ENCODE results near the gene NEURL1. TPM values are rescaled to one million over a fixed set of nuclear protein-coding genes. Genes with fewer than 3 reads are reported as not detected.

Gene NEURL1
- total RNA-seq, 1 donor = 6.7 TPM

DNA sequence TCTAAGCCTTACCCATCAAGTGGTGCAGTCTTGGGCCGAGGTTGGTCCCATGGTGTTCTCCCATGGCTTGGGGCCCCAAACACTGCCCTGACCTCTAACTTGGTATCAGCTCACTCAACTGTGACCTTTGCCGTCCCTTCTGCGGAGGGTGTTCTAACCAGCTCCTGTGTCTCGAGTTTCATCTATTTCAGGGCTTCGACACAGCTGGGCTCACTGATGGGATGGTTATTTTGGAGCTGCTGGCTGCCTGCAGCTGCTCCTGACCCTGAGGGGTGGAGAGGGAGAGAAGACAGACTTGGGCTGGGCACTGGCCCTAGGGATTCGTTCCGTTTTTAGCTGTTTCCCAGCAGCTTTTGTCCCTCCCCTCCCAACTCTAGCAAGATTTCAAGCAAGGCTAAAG is 86.9 kb downstream of the NEURL1 start:
- DNase-seq (ENCODE audit: low read depth in 2 of 3, low spot score in 2 of 3) = no peak

DNA sequence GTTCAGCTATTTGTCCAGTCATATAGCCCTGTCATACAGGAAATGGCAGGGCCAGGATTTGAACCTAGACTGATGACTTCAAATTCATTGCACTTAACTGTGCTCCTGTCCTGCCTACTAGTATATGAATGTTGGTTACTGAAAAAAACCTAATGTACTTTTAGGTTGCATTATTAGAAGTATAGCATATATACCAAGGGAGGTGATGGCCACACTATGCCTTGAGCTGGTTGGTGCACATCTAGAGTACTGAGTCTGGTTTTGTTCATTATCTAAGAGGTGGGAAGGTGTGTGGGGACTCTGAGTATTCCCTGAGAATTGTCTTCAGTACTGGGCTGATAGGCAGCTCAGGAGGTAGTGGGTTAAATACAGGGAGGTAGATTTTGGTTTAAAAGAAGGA is 88.0 kb downstream of the NEURL1 start:
- no peak for DNase-seq (ENCODE audit: low read depth in 2 of 3, low spot score in 2 of 3)

DNA sequence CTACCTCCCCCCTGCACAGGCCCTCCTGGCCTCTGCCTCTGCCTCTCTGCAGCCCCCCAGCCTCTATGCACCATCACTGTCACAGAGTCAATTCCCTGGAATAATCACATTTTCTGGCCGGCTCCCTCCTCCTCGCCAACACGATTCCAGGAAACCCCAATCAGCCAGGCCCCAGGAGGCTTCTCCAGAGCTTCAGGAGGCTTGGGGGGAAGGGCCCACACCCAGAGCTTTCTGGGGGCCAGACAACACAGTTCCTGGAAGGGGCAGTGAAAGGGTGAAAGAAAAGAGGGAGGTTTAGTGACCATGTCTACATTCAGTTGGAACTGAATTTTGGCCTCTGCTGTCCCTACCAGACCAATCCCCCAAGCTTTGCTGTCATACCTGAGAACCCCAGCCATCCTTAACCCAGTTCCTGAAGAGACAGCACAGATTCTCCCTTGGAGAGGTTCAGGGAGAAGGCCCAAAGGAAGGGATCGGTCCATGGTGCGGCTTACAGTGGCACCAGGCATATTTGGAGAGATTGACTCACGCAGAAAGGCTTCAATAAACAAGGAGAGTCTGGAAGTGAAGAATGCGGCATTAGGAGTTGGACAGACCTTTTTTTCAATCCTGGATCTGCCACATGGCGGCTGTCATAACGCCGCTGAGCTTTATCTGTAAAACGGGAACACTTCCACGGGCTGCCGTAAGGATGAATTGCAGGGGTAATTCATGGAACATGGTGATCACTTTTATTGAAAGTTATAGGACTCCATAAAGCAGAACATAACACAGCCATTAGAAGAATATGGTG is 89.0 kb downstream of the NEURL1 start:
- DNase-seq (ENCODE audit: low read depth in 2 of 3, low spot score in 2 of 3) = no peak

DNA sequence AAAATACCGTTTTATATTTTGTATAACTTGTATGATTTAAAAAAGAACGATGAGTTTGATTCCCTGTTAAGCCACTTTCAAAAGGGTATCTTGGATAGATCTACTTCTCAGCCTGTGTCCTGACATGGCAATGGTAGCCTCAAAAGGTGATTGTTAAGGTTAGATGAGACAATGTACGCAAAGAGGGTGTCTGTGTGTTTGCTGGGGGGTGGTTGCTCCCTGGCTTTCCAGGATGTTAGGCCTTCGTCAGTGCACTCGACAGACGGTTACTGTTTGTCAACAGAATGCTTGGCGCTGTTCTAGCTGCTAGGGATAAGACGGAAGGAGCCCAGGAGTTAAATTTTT is 90.3 kb downstream of the NEURL1 start:
- no peak for DNase-seq (ENCODE audit: low read depth in 2 of 3, low spot score in 2 of 3)

DNA sequence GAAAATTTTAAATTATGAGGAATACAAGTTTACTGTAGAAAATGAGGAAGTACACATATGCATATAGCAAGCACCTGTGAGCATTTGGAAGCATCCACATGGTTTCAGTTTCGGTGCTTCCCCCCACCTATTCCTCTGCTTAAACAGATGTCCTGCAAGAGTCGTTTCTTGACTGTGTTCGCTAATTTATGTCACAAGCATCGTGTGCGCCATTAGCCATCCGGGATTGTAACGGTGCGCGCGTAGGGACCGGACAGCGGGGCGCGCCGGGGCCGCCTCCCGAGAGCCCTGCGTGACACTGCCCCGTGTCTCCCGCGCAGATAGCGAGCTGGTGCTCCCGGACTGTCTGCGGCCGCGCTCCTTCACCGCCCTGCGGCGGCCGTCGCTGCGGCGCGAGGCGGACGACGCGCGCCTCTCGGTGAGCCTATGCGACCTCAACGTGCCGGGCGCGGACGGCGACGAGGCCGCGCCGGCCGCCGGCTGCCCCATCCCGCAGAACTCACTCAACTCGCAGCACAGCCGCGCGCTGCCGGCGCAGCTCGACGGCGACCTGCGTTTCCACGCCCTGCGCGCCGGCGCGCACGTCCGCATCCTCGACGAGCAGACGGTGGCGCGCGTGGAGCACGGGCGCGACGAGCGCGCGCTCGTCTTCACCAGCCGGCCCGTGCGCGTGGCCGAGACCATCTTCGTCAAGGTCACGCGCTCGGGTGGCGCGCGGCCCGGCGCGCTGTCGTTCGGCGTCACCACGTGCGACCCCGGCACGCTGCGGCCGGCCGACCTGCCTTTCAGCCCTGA is 90.9 kb downstream of the NEURL1 start:
- DNase-seq (ENCODE audit: low read depth in 2 of 3, low spot score in 2 of 3) = peak; percentile 63 to 88 (median 77)

DNA sequence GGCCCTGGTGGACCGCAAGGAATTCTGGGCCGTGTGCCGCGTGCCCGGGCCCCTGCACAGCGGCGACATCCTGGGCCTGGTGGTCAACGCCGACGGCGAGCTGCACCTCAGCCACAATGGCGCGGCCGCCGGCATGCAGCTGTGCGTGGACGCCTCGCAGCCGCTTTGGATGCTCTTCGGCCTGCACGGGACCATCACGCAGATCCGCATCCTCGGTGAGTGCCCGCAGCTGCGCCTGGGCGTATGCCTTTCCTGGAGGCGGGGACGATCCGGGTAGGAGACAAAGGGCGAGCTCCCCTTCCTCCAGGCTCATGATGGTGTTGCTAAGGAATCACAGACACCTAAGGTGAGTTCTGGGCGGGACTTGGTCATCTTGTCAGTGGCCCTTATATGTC is 91.5 kb downstream of the NEURL1 start:
- DNase-seq (ENCODE audit: low read depth in 2 of 3, low spot score in 2 of 3) = no peak

DNA sequence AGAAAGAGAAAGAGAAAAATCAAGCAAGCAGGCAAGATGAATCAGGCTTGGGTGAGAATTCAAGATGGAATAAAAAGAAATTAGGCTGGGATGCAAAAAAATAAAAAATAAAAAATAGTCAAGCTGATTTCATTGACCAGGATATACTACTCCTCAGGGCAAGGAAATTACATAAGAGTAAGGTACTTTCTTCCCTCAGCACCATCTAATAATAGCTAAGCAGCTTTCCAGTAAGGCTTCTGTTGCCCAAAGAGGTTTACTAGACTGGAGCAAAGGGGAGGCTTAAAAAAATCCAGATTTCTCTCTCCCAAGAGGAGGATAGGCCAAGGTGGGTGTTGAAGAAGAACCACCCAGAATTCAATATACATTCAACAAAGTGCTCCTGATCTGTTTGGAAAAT is 93.6 kb downstream of the NEURL1 start:
- no peak for DNase-seq (ENCODE audit: low read depth in 2 of 3, low spot score in 2 of 3)

DNA sequence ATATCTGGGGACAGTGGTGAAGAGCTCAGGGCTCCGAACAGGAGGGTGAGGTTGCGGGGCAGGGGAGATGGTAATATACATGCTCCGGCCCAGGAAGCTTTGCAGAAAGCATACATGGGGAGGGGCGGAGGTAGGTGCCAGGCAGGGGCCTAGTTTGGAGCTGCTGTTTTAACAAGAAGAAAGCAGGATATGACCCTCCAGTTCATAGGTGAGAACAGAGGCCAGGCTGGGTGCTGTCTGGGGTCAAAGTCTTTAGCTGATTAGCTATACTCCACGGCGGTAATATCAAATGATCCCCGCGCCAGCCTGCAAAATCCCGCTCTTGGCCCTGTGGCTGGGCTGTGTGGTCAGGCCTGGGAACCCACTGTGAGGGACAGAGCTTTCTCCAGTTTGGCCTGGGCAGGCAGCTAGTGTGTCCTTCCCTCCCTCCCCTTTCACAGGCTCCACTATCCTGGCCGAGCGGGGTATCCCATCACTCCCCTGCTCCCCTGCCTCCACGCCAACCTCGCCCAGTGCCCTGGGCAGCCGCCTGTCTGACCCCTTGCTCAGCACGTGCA is 95.6 kb downstream of the NEURL1 start:
- DNase-seq (ENCODE audit: low read depth in 2 of 3, low spot score in 2 of 3) = no peak

DNA sequence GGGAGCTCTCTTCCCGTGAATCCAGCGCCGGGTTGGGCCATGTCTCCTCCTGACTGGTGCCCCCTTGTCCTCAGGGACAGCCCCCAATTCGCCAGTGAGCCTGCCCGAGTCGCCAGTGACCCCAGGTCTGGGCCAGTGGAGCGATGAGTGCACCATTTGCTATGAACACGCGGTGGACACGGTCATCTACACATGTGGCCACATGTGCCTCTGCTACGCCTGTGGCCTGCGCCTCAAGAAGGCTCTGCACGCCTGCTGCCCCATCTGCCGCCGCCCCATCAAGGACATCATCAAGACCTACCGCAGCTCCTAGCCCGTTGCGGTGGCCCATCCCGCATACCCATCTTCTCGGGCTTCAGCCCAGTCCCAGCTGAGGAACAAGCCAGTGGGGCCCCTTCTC is 96.6 kb downstream of the NEURL1 start:
- no peak for DNase-seq (ENCODE audit: low read depth in 2 of 3, low spot score in 2 of 3)

DNA sequence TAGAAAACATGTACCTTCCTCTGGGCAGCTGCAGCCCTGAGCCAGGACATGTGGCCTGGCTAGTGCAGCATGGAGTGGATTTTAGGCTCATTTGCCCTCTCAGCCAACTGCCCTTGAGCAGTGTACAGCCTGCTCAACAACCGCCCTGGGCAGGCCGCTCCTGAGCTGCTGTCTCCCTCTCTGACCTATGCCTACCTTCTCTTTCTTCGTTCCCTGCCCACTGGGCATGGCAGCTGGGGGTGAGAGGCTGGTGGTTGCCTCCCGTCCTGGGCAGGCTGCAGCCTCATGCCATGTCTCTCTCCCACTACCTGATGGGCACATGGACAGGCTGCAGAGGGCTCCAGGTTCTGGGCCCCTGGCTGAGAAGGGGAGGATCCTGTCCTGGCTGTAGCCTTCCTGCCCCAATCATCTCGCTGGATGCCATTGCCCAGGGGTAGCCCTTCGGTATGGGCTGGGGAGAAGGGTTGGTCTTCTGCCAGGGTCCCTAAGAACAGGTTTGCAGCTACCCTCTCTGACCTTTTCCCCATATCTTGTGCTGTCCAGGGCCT is 97.3 kb downstream of the NEURL1 start:
- DNase-seq (ENCODE audit: low read depth in 2 of 3, low spot score in 2 of 3) = no peak

DNA sequence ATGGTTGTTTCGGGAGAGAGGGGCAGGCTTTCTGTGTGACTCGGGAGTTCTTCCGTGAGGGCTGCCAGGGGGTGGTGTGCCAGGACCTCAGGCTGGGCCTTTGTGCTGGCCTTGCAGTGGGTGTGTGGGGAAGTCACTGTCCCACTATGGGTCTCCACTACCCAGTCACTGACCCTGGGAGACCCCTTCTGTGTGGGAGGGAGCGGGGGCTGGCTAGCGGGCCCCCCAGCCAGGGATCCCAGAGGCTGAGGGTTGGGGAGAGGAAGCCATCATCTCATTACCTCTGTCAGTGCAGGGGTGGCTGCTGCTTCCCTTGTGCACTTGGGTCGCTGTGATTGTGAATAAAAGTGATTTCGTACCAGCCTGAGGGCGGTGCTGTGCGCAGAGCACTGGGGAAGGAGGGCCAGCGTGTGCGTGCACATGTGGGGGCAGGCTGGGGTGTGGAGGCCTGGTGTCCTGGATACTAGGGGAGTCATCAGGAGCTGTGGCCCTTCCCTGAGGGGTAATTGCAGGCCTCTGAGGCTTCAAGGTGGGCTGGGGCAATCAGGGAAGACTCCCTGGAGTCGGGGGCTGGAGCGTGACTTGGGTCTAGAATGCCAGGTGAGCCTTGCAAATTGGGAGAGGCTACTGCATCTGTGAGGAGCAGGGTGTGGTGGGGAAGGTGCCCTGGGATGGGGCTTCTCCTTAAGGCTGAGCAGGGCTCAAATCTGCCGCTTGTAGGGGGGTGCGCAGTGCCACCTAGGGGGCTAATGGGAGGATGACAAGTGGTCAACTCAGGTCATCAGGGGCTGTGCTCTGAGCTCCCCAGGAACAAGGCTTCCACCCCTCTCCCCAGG is 98.9 kb downstream of the NEURL1 start:
- peak in 1 of 3 donors; percentile 52 for DNase-seq (ENCODE audit: low read depth in 2 of 3, low spot score in 2 of 3)

DNA sequence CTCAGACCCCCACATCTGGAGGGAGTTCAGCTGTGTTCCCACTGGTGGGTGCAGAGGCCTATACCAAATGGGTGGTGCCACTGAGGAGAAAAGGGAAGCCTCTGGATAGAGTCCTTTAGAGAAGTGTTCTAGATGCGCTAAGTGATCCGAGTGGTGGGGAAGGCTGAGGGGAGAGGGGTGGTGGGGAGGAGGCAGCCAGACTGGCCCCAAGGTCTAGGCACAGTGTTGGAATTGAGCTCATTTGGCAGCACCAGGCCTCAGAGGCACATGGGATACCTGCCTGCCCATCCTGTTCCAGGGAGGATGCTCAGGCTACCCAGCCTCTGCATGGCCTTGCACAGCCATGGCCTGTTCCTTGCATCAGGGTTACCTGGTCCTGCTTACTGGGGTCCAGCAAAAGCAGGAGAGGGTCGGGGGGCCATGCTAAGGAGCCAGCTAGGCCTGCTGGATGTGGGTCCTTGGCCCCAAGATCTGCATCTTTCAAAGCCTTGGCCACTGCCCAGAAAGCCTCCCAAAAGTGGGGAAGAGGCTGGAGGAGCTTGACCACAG is 99.6 kb downstream of the NEURL1 start:
- DNase-seq (ENCODE audit: low read depth in 2 of 3, low spot score in 2 of 3) = no peak

DNA sequence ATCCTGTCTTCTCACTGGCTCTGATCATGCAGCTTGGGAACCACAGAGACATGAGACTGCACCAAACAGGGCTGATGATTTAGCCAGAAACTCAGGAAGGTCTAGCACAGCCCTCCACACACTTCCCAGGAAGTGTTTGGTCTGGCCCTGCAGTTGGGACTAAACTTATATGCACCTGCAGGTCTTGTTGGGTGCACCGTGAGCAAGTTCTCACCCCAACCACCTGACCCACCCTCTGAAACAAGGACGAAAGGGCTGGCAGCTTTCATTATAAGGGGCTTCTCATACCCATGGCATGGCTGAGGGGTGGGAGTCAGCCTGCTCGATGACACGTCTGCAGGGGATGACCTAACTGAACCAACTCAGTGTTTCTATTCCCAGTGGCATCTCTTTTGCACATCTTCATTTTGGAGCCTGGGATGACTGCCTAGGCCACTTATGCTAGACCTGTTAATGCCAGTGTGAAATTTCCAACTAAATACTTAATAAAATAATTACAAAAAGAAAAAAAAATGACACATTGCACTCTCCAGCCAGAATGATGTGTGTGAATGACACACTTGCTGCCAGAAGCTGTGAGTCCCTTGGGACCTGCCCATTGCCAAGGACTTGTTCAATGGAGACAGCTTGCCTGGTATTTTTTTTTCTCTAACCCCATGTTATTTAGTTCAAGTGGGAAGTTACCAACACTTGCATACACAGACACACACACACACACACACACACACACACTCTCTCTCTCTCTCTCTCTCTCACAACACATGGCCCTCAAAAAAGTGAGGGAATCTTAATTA is 102.6 kb downstream of the NEURL1 start:
- DNase-seq (ENCODE audit: low read depth in 2 of 3, low spot score in 2 of 3) = no peak

DNA sequence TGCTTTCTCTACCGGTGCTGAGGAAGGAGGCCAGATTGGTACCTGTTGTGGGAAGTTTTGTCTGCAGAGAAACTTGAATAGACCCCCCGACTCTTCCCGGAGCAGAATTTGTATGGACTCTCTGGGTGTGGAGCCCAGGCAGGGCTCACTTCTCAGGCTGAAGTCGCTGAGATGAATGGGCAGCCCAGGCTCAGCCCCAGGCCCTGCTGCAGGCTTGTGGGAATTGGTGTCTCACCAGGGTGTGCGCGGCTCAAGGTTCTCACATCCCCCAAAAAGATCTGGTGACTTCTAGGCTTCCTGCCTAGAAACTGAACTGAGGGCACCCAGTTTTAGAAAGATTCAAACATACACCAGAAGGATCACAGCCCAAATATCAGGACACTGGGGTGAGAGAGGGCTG is 103.5 kb downstream of the NEURL1 start:
- DNase-seq (ENCODE audit: low read depth in 2 of 3, low spot score in 2 of 3) = no peak

DNA sequence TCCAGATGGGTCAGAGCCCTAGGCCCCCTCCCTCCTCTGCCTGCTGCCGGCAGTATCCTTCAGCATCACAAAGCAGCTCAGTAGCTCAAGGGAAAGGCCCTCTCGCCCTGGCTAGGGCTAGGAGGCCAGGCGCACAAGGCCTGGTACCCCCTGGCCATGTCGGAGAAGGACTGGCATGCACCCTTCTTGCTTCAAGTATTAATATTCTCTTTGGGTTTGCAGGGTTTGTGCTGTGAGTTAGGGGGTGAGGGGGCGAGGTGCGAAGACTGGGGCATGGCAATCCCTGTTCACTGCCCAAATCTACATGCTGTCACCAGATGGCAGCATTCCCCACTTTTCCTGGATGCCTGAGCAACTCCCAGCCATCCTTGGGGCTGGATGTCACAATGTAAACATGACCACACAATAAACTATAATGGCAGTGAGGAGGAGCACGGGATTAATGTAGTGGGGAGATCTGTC is 105.2 kb downstream of the NEURL1 start:
- peak in 1 of 3 donors; percentile 42 for DNase-seq (ENCODE audit: low read depth in 2 of 3, low spot score in 2 of 3)

DNA sequence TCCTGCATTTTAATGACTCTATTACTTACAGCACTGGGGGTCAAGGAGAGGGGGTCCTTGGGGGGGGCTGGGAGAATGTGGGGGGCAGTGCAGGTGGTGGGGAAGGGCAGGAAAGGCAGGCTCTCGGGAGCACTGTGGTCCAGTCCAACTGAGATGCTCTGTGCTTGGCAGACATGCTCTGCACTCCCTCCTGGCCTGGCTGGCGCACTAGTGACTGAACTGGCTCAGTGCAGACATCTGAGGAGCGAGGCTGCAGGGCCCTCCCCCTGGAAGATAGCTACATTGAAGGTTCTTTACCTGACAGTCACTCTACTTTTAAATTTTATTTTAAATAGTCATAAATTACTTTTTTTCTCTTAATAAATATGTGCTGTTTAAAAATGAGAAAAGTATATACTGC is 105.7 kb downstream of the NEURL1 start:
- no peak for DNase-seq (ENCODE audit: low read depth in 2 of 3, low spot score in 2 of 3)

DNA sequence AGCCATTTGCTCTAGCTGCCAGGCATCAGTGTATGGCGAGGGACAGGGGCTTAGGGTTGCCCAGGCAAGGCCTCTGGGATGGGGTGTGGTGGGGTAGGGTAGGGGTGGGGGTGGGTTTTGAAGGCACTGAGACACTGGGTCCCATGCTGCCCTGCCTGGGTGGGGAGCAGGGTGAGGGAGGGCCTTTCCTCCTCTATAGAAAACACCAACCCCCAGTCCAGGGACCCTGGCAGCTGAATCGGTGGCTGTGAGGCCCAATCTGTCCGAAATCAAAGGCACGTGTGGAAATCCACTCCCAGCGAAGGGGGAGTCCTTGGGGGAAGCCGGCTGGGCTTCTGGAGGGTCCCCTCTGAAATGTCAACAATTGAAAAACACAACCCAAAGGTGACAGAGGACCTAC is 106.4 kb downstream of the NEURL1 start:
- no peak for DNase-seq (ENCODE audit: low read depth in 2 of 3, low spot score in 2 of 3)

DNA sequence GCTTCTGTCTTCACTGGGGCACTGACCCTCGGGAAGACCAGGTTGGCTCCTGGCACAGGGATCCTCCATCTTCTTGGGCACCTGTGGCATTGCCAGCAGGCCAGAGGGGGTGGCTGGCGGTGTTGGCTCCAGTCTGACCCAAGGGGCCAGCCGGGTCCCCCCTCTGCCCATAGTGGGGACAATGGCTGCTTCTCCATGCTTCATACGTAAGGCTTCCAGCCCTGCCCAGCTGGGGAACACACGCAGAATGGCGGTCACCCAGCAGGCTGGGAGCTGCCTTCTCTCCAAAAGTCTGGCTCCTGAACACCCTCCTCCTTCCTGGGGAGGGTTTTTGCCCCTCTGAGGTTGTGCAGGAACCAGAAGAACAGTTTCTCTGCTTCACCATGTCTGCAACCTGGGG is 106.8 kb downstream of the NEURL1 start:
- no peak for DNase-seq (ENCODE audit: low read depth in 2 of 3, low spot score in 2 of 3)

DNA sequence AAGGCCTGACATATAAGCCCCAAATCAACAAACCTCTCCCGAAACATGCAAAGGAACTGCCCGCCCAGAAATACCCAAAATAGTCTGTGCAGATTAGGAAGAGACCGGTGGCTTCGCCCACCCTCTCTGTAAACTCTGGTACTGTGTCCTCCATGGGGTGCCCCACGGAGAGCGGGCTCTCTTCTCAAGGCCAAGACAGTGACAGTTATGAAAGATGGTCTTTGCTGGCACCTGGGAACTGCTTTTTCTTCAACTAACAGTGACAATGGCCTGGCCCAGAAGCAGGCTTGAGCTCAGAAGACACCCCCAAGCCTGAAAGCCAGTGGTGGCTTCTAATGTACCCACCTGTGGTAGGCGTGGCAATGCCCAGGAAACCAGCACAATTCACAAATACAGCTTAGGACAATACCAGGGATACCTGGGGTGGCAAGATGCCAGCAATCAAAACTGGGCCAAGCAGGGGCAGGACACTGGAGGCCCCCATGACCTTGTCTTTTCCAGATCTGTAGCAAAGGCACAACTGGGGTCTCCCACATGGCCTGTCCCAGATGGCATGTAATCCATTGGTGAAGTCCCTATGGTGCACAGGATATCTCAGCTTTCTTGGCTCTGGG is 107.6 kb downstream of the NEURL1 start:
- DNase-seq (ENCODE audit: low read depth in 2 of 3, low spot score in 2 of 3) = no peak

Measured in hematopoietic multipotent progenitor cell (in vitro differentiated cells).